Duodenal mucosa (tissue), 2 donors: Measurements from ENCODE around the gene ADAMTS17.

Experiments
- H3K27ac ChIP-seq: one replicate; pipeline ENCODE4 v1.7.0; 2013; ENCODE audit warnings: low read depth, low read length
- H3K27me3 ChIP-seq, 2 donors: one replicate each; pipeline ENCODE4 v1.7.0; 2013; ENCODE audit warnings: low read length in 2 of 2, control low read depth in 1 of 2; ENCODE audit not compliant: insufficient read depth in 2 of 2, control insufficient read depth in 1 of 2
- H3K36me3 ChIP-seq, 2 donors: one replicate each; pipeline ENCODE4 v1.7.0; 2013; ENCODE audit warnings: low read length in 2 of 2, control low read depth in 1 of 2; ENCODE audit not compliant: insufficient read depth in 2 of 2, control insufficient read depth in 1 of 2
- H3K4me1 ChIP-seq, 2 donors: one replicate each; pipeline ENCODE4 v1.7.0; 2013; ENCODE audit warnings: low read length in 2 of 2, control low read depth in 1 of 2; ENCODE audit not compliant: insufficient read depth in 2 of 2, control insufficient read depth in 1 of 2
- H3K4me3 ChIP-seq, 2 donors: one replicate each; pipeline ENCODE4 v1.7.0; 2013; ENCODE audit warnings: low read length in 2 of 2, low read depth in 1 of 2
- H3K9ac ChIP-seq, 2 donors: one replicate each; pipeline ENCODE4 v1.7.0; 2013; ENCODE audit warnings: low read length in 2 of 2, low read depth in 1 of 2
- H3K9me3 ChIP-seq, 2 donors: one replicate each; pipeline ENCODE4 v1.7.0; 2013; ENCODE audit warnings: low read length in 2 of 2, control low read depth in 1 of 2; ENCODE audit not compliant: control insufficient read depth in 1 of 2

ADAMTS17 gene

DNA sequence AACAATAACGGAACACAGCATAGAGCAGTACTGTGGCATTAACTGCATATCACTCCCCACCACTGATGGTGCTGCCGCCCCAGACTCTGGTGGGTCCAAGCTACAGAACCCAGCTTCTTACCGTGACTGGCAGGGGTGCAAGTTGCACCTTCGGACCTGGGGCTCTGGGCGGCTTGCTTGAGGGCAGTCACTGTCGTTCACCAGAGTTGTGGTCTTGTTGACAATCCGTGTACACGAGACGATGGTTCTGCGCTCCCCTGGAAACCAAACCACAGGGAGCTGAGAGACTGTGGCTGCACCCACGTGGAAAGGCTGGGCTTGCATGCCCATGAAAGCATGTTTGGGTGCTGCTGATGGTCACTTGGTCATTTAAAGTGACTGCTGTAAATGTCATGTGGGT, 293.0 kb downstream of the ADAMTS17 start:
- Histone ChIP-seq H3K27me3 (no peaks in the 10 kb centered on the region), H3K4me3 (no peak overlapping the region), H3K4me1 (peaks cover 0 to 5% of the 10 kb centered on the region in 2 donors), H3K9ac (no peak overlapping the region), H3K27ac (no peak overlapping the region), H3K9me3 (no peaks in the 10 kb centered on the region), H3K36me3 (no peaks in the 10 kb centered on the region)

DNA sequence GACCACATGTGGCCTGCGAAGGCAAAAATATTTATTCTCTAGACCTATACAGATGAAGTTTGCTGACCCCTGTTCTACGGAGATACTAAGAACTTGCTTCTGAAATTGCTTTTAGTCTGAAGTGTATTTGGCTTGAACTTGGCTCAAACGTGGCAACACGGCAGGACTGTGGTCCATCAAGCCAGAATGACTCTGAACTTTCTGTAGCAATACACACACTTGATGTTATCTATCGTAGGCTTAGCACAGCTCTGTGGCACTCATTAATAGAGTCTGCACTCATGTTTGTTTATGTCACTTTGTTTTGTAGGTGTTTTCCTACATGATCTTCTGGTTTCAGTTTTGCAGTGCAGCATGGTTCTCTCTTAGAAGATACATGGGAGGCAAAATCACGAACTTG, 298.1 kb downstream of the ADAMTS17 start:
- no peak overlapping the region for H3K4me3 ChIP-seq

DNA sequence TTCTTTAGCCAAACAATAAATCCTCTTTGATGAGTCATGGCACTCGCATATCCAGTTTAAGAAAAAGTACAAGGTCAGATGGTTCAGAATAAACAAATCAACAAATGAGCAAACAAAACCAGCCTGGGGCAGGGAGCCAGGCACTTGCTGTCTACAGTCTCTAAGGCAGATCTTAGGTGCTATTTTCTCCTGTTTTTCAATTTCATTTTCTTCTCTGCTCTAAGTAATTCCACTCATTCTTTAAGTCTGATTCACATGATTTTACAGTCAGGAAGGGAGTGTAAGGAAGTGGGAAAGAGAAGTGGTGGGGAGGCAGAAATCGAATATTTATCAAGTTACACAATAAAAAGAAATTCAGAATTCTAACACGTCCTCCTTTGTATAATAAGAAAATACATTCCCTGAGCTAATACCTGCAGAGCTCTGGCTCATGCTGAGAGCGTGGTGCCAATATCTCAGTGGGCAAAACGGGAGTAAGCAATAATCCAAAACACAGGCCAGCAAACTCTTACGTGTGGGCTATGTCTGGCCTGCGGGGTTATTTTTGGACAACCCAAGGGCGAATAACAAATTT, 298.6 kb downstream of the ADAMTS17 start:
- Histone ChIP-seq H3K9me3 (no peaks in the 10 kb centered on the region), H3K4me1 (peaks cover 0 to 13% of the 10 kb centered on the region in 2 donors), H3K27ac (no peak overlapping the region), H3K9ac (no peak overlapping the region), H3K27me3 (no peaks in the 10 kb centered on the region), H3K4me3 (no peak overlapping the region), H3K36me3 (no peaks in the 10 kb centered on the region)

More for the DNA sequence above, 298.1 kb downstream of the ADAMTS17 start:
- Histone ChIP-seq H3K9ac (no peak overlapping the region), H3K4me1 (peaks cover 0 to 13% of the 10 kb centered on the region in 2 donors), H3K27ac (no peak overlapping the region), H3K9me3 (no peaks in the 10 kb centered on the region), H3K27me3 (no peaks in the 10 kb centered on the region), H3K36me3 (no peaks in the 10 kb centered on the region)

DNA sequence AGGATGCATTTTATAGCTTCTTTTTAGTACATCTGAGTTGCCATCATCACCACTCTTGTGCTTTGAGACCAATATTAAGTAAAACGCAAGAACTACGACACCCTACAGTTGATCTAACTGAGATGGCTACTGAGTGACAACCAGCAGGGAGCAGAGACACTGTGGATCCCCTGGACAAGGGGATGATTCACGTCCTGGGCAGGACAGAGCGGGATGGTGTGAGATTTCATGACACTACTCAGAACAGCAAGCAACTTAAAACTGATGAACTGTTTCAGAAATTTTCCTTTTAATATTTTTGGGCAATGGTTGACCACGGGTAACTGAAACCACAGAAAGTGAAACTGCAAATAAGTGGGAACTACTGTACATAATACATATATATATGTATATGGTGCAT, 299.2 kb downstream of the ADAMTS17 start:
- Histone ChIP-seq H3K9me3 (no peaks in the 10 kb centered on the region), H3K4me1 (peaks cover 0 to 13% of the 10 kb centered on the region in 2 donors), H3K4me3 (no peak overlapping the region), H3K9ac (no peak overlapping the region), H3K27ac (no peak overlapping the region), H3K27me3 (no peaks in the 10 kb centered on the region), H3K36me3 (no peaks in the 10 kb centered on the region)

DNA sequence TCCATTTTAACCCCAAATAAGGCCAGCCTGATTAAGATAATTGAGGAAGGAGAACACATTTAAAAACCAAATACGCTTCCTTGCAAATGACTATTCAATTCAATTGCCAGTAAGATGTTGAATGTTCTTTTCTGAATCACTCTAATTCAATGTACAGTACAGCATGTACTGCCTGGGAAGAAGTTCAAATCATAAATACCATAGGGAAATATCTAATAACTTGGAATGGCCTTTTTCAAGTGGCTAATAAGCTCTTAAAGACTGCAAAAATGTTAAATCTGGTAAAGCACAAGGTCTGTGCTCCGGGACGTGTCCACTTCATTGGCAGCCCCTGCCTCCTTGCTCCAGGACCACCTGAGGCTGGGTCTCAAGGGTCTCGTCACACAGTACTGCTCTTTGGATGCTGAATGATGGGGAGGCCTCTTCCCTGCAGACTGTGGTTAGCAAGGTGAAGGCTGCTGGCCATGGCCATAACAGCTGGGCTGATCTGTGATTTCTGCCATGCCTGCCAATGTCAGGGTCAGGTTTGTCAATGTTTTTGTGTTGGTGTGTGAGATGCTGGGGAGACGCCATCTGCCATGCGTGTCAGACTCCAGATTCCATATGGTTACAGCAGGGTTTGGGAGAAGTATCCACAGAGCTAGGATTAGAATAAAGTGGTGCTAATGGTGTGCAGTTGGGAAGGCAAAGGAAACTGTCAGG, 300.5 kb downstream of the ADAMTS17 start:
- H3K27me3 ChIP-seq = no peaks in the 10 kb centered on the region
- no peak overlapping the region for H3K9ac ChIP-seq
- H3K4me3 ChIP-seq = no peak overlapping the region
- H3K4me1 ChIP-seq = peaks cover 0 to 13% of the 10 kb centered on the region in 2 donors
- no peaks in the 10 kb centered on the region for H3K9me3 ChIP-seq
- no peaks in the 10 kb centered on the region for H3K36me3 ChIP-seq
- H3K27ac ChIP-seq = no peak overlapping the region

DNA sequence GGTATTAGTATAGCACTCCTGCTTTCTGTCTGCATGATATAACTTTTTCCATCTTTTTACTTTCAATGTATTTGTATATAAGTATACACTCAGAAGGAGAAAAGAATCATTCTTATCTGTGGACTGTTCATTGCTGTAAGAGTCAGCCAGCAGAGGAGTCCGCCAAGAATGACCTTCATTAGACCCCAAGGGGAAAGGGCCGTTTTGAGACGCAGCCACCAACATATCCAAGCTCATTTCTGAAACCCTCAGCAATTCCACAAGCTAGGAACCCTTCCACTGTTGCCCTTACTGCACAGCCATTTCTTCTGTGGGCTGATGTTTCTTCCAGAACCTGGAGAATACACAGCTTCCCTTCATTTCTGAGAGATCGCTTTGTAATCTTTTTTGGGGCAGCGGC, 301.8 kb downstream of the ADAMTS17 start:
- Histone ChIP-seq H3K4me3 (no peak overlapping the region), H3K9me3 (no peaks in the 10 kb centered on the region), H3K27me3 (no peaks in the 10 kb centered on the region), H3K4me1 (peaks cover 0 to 13% of the 10 kb centered on the region in 2 donors), H3K36me3 (no peaks in the 10 kb centered on the region), H3K27ac (no peak overlapping the region), H3K9ac (no peak overlapping the region)

DNA sequence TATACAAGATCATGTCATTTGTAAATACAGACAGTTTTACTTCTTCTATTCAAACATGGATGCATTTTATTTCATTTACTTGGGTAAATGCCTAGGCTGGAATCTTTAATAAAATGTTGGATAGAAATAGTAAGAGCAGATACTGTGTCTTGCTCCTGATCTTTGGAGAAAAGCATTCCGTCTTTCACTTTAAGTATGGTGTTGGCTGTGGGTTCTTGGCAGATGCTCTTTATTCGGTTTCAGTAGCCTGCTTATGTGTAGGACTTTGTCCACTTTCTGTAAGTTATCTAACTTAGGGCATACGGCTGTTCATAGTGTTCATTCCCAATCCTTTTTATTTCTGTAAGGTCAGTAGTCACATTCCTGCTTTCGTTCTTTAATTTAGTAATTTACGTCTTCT, 303.0 kb downstream of the ADAMTS17 start:
- H3K9ac ChIP-seq = no peak overlapping the region

DNA sequence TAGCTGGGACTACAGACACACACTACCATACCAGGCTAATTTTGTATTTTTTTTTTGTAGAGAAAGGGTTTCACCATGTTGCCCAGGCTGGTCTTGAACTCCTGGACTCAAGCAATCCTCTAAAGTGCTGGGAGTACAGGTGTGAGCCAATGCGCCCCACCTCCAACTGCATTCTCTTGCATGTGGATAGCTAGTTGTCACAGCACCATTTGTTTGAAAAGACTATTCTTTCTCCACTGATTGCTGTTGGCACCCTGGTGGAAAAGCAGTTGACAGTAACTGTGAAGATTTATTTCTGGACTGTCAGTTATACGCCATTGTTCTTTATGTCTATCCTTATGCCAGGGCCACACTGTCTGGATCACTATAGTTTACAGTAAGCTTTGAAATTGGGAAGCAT, 303.9 kb downstream of the ADAMTS17 start:
- Histone ChIP-seq H3K36me3 (no peaks in the 10 kb centered on the region), H3K4me1 (peaks cover 0 to 2% of the 10 kb centered on the region in 2 donors), H3K27ac (no peak overlapping the region)

More for the DNA sequence above, 303.0 kb downstream of the ADAMTS17 start:
- Histone ChIP-seq H3K27ac (no peak overlapping the region), H3K27me3 (no peaks in the 10 kb centered on the region), H3K36me3 (no peaks in the 10 kb centered on the region), H3K4me3 (no peak overlapping the region), H3K9me3 (no peaks in the 10 kb centered on the region), H3K4me1 (peaks cover 0 to 8% of the 10 kb centered on the region in 2 donors)

DNA sequence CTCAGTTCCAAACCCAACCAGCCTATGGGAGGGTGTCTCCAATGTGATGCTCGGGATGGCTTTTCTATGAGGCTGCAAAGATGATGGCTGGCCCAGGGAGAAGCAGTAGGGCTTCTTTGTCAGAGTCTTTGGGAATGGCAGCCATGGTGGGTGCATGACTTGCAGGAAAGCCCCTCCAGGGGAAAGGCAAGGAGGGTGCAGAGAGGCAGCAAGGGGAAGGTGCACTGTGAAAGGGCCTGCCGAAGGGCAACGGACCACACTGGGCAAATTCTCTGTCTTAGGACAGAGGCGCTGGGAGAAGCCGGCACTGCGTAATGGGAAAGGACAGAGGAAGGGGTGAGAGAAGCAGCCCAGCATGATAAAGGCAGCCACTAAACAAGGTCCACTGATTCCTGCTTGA, 305.8 kb downstream of the ADAMTS17 start:
- Histone ChIP-seq H3K9me3 (no peaks in the 10 kb centered on the region), H3K27me3 (no peaks in the 10 kb centered on the region), H3K9ac (no peak overlapping the region), H3K27ac (no peak overlapping the region), H3K4me3 (no peak overlapping the region), H3K36me3 (no peaks in the 10 kb centered on the region), H3K4me1 (no peaks in the 10 kb centered on the region)

More for the DNA sequence above, 303.9 kb downstream of the ADAMTS17 start:
- H3K9ac ChIP-seq = no peak overlapping the region
- H3K4me3 ChIP-seq = no peak overlapping the region
- no peaks in the 10 kb centered on the region for H3K27me3 ChIP-seq
- H3K9me3 ChIP-seq = no peaks in the 10 kb centered on the region

DNA sequence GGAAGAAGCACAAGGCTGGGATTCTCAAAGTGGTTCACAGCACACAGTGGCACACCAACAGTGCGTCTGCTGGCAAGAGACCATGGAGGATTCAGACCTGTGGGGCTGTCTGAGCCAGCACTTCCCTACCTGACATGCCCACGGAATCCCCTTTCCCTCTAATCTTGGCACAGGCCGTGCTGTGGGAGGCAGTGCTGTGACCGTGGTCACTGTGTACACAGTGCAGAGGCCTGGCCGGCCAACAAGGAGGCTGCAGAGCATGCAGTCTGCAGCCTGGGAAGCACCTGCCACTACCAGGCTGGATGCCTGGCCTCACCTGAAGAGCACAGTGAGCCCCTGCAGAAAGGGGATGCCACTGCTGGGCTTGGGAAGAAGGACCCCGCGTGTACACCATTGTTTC, 307.6 kb downstream of the ADAMTS17 start:
- no peak overlapping the region for H3K9ac ChIP-seq
- no peaks in the 10 kb centered on the region for H3K36me3 ChIP-seq
- H3K4me3 ChIP-seq = no peak overlapping the region
- no peaks in the 10 kb centered on the region for H3K9me3 ChIP-seq
- H3K4me1 ChIP-seq = no peaks in the 10 kb centered on the region
- H3K27me3 ChIP-seq = no peaks in the 10 kb centered on the region
- no peak overlapping the region for H3K27ac ChIP-seq
